Gastroesophageal sphincter (tissue), 3 donors: ENCODE results near the gene MVB12B.

Experiments
- EP300 ChIP-seq: sonication (generic); formaldehyde crosslinking; IDR thresholded peaks from one replicate; pipeline ENCODE4 v1.6.1; 2017; ENCODE audit warnings: antibody characterized with exemption, mild to moderate bottlenecking
- POLR2A ChIP-seq, 2 donors: fragments of 450-650 bp; IDR thresholded peaks; one replicate each; pipeline ENCODE4 v1.6.1; 2017; ENCODE audit warnings: antibody characterized with exemption in 2 of 2, mild to moderate bottlenecking in 2 of 2, moderate library complexity in 1 of 2
- POLR2AphosphoS5 ChIP-seq: sonication (generic); formaldehyde crosslinking; IDR thresholded peaks from one replicate; pipeline ENCODE4 v1.6.1; 2017; ENCODE audit warnings: antibody characterized with exemption
- TF ChIP-seq, protein P1 (sequence below), 4 experiments: fragments of 200-600 bp in 2 of 4; fragments of 450-650 bp in 2 of 4; sonication (generic) in 1 of 4; IDR thresholded peaks; one replicate each; pipeline ENCODE4 v1.5.1; 2017 to 2019; ENCODE audit warnings: antibody characterized with exemption in 4 of 4, mild to moderate bottlenecking in 2 of 4, moderate library complexity in 2 of 4

DNA sequence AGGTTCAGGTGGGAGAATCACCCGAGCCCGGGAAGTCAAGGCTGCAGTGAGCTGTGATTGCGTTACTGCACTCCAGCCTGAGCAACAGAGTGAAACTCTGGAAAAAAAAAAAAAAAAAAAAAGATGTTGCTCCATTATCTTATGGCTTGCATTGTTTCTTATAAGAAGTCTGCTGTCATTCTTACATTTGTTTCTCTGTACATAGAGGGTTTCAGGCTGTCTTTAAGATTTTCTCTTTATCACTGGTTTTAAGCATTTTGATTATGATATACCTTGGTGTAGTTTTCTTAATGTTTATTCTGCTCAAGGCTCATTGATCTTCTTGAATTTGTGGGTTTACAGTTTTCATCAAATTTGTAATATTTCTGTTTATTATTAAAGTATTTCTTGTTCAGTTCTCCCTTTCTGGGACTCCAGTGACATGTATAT lies 35.2 kb downstream of the MVB12B start:
- TF ChIP-seq POLR2AphosphoS5 (no peak), POLR2A (IDR thresholded peaks at IDR 0.05) (no peak), EP300 (no peak)
- TF ChIP-seq, protein P1, sequence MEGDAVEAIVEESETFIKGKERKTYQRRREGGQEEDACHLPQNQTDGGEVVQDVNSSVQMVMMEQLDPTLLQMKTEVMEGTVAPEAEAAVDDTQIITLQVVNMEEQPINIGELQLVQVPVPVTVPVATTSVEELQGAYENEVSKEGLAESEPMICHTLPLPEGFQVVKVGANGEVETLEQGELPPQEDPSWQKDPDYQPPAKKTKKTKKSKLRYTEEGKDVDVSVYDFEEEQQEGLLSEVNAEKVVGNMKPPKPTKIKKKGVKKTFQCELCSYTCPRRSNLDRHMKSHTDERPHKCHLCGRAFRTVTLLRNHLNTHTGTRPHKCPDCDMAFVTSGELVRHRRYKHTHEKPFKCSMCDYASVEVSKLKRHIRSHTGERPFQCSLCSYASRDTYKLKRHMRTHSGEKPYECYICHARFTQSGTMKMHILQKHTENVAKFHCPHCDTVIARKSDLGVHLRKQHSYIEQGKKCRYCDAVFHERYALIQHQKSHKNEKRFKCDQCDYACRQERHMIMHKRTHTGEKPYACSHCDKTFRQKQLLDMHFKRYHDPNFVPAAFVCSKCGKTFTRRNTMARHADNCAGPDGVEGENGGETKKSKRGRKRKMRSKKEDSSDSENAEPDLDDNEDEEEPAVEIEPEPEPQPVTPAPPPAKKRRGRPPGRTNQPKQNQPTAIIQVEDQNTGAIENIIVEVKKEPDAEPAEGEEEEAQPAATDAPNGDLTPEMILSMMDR (IDR thresholded peaks at IDR 0.05), result no peak
